ENCODE results near the gene VPS37C. TPM values are rescaled to one million over a fixed set of nuclear protein-coding genes. Genes with fewer than 3 reads are reported as not detected.
"Not testable (repeated sequence)": the region's sequence is repeated elsewhere in the genome, so short reads cannot be mapped to it uniquely, and the experiment has no call there.

The VPS37C gene
- polyA plus RNA-seq, 1 of the 3 experiments (the other 2 are of a cell fraction): 15.2 TPM

DNA sequence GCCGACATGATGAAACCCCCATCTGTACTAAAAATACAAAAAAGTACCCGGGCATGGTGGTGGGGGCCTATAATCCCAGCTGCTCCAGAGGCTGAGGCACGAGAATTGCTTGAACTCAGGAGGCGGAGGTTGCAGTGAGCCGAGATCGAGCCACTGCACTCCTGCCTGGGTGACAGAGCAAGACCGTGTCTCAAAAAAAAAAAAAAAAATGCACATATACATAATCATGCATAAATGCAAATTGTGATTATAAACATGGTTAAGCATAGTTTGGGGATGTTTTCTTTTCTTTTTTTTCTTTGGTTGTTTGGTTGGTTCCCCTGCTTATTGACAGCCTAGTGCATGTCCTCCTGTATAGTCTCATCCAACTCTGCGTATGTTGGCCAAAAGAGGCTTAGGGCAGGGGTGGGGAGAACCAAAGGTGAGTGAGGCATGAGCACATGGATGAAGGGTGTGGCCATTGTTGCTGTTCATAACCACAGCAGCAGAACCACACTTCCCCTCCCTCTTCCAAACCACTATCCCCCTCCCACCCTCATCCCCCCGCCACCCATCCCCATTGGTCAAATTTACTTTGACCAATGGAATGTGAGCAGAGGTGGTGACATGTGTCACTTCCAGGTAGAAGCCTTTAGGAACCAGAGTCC lies 6.9 kb upstream of the VPS37C start:
- no peaks in the 10 kb centered on the region for H3K36me3 ChIP-seq (replicated peaks in 1 of 2; ENCODE audit: control insufficient read depth in 1 of 2, insufficient read depth in 2 of 2, low read length in 1 of 2)
- no peaks in the 10 kb centered on the region for H3F3A ChIP-seq (replicated peaks; ENCODE audit: insufficient read depth)
- ChIA-PET POLR2A (no interaction called here), CTCF (interaction anchor here (1.6 to 4.5 kb wide), 2 partner anchors 10 to 19 kb away, joined by 5 to 24 read pairs; no protein-coding TSS in a partner anchor)
- no peaks in the 10 kb centered on the region for H3K9me2 ChIP-seq
- no peak for DNase-seq
- no peak overlapping the region for H3K9ac ChIP-seq
- no peak overlapping the region for H3K4me3 ChIP-seq (ENCODE audit: low read depth in 2 of 2, low read length in 1 of 2)
- TF ChIP-seq GABPA (IDR thresholded peaks at IDR 0.05; ENCODE audit: low read depth) (no peak), TEAD4 (IDR thresholded peaks at IDR 0.05; ENCODE audit: borderline replicate concordance, insufficient read depth) (no peak), SMC3 (IDR thresholded peaks at IDR 0.05; ENCODE audit: low read depth, low read length) (no peak), EZH2phosphoT487 (IDR thresholded peaks at IDR 0.05; ENCODE audit: borderline replicate concordance, low read depth) (no peak)
- TF ChIP-seq, protein P1, sequence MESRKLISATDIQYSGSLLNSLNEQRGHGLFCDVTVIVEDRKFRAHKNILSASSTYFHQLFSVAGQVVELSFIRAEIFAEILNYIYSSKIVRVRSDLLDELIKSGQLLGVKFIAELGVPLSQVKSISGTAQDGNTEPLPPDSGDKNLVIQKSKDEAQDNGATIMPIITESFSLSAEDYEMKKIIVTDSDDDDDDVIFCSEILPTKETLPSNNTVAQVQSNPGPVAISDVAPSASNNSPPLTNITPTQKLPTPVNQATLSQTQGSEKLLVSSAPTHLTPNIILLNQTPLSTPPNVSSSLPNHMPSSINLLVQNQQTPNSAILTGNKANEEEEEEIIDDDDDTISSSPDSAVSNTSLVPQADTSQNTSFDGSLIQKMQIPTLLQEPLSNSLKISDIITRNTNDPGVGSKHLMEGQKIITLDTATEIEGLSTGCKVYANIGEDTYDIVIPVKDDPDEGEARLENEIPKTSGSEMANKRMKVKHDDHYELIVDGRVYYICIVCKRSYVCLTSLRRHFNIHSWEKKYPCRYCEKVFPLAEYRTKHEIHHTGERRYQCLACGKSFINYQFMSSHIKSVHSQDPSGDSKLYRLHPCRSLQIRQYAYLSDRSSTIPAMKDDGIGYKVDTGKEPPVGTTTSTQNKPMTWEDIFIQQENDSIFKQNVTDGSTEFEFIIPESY (IDR thresholded peaks at IDR 0.05; ENCODE audit: borderline replicate concordance, low read depth): no peak
- TF ChIP-seq, protein P2, sequence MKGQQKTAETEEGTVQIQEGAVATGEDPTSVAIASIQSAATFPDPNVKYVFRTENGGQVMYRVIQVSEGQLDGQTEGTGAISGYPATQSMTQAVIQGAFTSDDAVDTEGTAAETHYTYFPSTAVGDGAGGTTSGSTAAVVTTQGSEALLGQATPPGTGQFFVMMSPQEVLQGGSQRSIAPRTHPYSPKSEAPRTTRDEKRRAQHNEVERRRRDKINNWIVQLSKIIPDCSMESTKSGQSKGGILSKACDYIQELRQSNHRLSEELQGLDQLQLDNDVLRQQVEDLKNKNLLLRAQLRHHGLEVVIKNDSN (IDR thresholded peaks at IDR 0.05; ENCODE audit: borderline replicate concordance, low read depth): no peak
- no peaks in the 10 kb centered on the region for H3K9me3 ChIP-seq
- no peaks in the 10 kb centered on the region for H4K20me1 ChIP-seq (ENCODE audit: insufficient read depth)
- H2AFZ ChIP-seq (ENCODE audit: low read depth): no peak overlapping the region
- no peak overlapping the region for H3K4me2 ChIP-seq
- no peaks in the 10 kb centered on the region for H3K79me2 ChIP-seq (ENCODE audit: insufficient read depth)
- H3K27me3 ChIP-seq (ENCODE audit: insufficient read depth): peaks cover 9% of the 10 kb centered on the region; the same call in 1 of the 2 replicates
- WGBS (ENCODE audit: low lambda C conversion rate): 64% methylated on average over 9 of the region's 9 CpGs
- H3K27ac ChIP-seq (ENCODE audit: low read depth in 2 of 2, low read length in 1 of 2): no peak overlapping the region
- H3K4me1 ChIP-seq (ENCODE audit: control insufficient read depth in 1 of 2, insufficient read depth in 2 of 2, low read depth in 1 of 2, low read length in 1 of 2): no peaks in the 10 kb centered on the region

DNA sequence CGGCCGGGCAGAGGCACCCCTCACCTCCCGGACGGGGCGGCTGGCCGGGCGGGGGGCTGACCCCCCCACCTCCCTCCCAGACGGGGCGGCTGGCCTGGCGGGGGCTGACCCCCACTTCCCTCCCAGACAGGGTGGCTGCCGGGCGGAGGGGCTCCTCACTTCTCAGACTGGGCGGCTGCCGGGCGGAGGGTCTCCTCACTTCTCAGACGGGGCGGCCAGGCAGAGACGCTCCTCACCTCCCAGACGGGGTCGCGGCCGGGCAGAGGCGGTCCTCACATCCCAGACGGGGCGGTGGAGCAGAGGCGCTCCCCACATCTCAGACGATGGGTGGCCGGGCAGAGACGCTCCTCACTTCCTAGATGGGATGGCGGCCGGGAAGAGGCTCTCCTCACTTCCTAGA lies 5.1 kb upstream of the VPS37C start:
- H3K36me3 ChIP-seq (replicated peaks in 1 of 2; ENCODE audit: control insufficient read depth in 1 of 2, insufficient read depth in 2 of 2, low read length in 1 of 2); H3K27ac ChIP-seq (ENCODE audit: low read depth in 2 of 2, low read length in 1 of 2); H3F3A ChIP-seq (replicated peaks; ENCODE audit: insufficient read depth); DNase-seq; H3K9me3 ChIP-seq; H3K4me3 ChIP-seq (ENCODE audit: low read depth in 2 of 2, low read length in 1 of 2); POLR2A ChIA-PET; H3K79me2 ChIP-seq (ENCODE audit: insufficient read depth); H3K9ac ChIP-seq; H3K4me1 ChIP-seq (ENCODE audit: control insufficient read depth in 1 of 2, insufficient read depth in 2 of 2, low read depth in 1 of 2, low read length in 1 of 2); H2AFZ ChIP-seq (ENCODE audit: low read depth); H3K27me3 ChIP-seq (ENCODE audit: insufficient read depth); H4K20me1 ChIP-seq (ENCODE audit: insufficient read depth); CTCF ChIA-PET; H3K4me2 ChIP-seq; H3K9me2 ChIP-seq: not testable (repeated sequence)
- WGBS (ENCODE audit: low lambda C conversion rate): no CpG with 5 or more reads among the region's 31 CpGs

DNA sequence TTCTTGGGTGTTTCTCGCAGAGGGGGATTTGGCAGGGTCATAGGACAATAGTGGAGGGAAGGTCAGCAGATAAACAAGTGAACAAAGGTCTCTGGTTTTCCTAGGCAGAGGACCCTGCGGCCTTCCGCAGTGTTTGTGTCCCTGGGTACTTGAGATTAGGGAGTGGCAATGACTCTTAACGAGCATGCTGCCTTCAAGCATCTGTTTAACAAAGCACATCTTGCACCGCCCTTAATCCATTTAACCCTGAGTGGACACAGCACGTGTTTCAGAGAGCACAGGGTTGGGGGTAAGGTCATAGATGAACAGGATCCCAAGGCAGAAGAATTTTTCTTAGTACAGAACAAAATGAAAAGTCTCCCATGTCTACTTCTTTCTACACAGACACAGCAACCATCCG lies 4.6 kb upstream of the VPS37C start:
- H3K4me1 ChIP-seq (ENCODE audit: control insufficient read depth in 1 of 2, insufficient read depth in 2 of 2, low read depth in 1 of 2, low read length in 1 of 2); H2AFZ ChIP-seq (ENCODE audit: low read depth); H3K9ac ChIP-seq; H3K4me2 ChIP-seq; H3K36me3 ChIP-seq (replicated peaks in 1 of 2; ENCODE audit: control insufficient read depth in 1 of 2, insufficient read depth in 2 of 2, low read length in 1 of 2); CTCF ChIA-PET; H3K79me2 ChIP-seq (ENCODE audit: insufficient read depth); DNase-seq; H3F3A ChIP-seq (replicated peaks; ENCODE audit: insufficient read depth); H3K9me3 ChIP-seq; POLR2A ChIA-PET; H3K27ac ChIP-seq (ENCODE audit: low read depth in 2 of 2, low read length in 1 of 2); H4K20me1 ChIP-seq (ENCODE audit: insufficient read depth); H3K9me2 ChIP-seq; H3K4me3 ChIP-seq (ENCODE audit: low read depth in 2 of 2, low read length in 1 of 2); H3K27me3 ChIP-seq (ENCODE audit: insufficient read depth): not testable (repeated sequence)
- WGBS (ENCODE audit: low lambda C conversion rate): 68% methylated on average over 3 of the region's 7 CpGs
